D341Med (cell line): ENCODE results near the gene ABI3BP.

Source experiments
- DNase-seq: peaks from one replicate; pipeline ENCODE4 v3.0.0; 2012; ENCODE audit warnings: low spot score

The ABI3BP gene

DNA sequence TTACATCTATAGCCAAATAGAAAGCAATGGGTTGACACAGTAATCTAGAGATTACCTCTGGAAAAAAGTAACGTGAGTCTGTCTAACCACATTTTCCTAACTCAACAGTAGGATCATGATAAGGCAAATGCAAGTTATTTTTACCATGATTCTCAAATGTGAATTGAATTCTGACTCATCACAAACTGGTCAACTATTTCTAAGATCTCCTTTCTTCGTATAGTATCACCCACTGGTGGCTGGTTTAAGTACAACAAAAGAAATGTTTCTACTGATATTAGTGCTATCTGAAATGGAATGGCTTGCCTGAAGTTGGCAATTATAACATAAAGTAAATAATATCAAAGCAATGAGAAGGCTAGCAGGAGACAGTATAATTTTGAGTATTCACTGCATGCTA, 102.2 kb downstream of the ABI3BP start:
- DNase-seq, result no peak

DNA sequence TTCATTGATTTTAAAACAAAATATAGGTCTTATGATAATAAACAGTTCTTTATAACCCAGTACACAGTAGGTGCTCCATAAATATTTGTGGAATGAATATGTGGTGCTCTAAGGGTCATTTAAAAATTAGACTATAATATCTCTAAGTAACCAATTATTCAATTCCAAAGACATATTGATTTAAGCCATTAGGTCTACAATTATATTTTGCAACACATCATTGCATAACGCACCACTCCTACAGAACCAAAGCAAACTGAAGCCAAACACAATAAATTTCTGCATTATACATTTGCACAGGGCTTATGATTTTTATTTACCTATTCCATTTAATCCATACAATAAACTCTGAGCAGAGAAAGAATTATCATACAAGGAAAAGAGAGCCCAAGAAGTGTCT, 104.3 kb downstream of the ABI3BP start:
- DNase-seq, result no peak

DNA sequence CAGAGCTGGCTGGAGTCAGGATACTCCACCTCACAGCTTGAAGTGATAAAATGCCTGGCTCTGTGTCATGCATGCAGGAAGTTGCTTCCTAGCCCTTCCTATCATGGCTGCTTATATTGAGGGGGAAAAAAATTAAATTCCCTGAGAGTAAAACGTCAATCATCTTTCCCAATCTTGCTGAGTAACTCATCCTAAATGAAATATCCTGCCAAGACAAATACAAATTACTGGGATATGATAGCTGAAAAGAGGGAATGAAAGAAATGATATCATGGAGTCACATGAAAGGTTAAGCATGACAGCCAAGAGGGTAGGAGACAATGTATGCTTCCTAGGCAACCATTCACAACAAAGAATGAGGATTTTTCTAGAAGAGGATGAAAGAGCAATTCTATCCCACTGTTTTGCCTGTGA, 110.6 kb downstream of the ABI3BP start:
- DNase-seq, result no peak

DNA sequence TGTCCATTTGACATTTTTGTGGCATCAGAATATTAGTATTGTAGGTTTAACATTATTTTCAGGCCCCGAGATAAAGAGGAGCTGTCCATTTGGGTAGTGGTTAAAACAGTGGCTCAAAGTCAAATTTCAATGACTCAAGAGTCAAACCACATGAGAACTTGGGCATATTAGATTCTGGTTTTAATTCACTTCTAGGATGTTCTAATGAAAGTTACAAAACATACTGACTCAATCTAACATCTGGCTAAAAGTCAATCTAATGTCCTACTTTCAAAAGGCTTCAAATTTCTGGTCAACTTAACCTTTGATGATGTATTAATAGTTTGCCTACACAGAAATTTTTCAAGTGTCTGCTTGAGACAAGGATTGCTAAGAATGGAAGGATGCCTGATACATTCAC, 112.4 kb downstream of the ABI3BP start:
- DNase-seq, result no peak

DNA sequence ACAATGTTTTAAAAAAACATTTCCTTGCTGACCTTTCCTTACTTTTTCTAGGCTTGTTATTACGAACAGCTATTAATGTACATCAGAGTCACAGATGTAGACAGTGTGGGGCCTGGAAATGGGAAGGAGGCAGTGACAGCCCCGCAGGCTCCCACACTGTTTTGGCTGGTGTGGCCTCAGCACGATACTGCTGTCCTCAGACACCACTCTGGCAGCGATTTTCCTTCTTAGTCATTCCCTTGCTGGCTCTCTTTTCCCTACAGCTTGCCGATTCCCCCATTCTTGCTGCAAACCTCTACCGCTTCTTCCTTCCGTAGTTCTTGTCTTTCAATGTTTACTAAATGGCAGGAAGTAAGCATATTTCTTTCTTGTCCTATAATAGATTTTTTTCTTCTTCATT, 113.1 kb downstream of the ABI3BP start:
- DNase-seq, result no peak

DNA sequence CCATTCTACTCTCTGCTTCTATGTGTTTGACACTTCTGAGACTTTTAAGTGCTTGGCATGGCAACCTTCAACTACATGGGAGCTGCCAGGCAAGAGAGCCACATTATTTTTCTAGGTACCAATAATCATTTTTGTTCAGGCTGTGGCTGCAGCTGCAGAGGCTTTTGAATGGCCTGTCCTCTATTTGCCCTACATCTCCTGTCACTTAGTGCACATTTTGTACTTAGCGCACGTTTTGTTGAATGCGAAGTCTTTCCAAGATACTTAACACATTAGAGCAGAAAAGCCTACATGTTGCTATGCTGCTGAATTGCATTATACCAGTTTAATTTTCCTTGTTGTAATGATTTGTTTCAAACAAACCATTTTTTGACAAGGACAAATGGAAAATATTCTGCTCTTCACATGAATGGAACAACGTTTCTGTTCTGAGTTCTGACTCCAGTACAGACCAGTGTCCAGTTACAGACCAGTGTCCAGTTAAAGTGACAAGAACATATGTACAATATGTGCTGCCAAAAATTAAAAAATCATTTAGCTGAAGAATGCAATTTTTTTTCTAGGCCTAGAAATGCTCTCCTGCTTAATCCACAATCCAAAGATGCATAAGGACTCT, 113.9 kb downstream of the ABI3BP start:
- DNase-seq, result no peak

DNA sequence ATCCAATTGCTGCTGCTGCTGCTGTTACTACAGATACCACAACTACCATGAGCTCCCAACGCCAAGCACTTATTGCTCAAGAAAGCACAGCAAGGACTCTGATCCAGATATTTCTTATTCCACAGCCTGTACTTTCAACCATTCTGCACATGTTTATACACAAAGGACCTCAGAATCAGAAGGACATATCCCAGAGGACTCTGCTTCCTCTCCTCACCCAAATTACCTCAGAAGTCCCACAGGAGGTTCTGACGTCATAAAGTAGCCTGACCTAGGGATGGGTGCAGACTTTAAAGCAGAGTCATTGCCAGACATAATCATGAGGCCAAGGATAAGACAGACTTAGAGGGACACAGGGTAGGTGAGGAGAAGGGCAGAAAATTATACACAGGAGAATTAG, 115.9 kb downstream of the ABI3BP start:
- no peak for DNase-seq

DNA sequence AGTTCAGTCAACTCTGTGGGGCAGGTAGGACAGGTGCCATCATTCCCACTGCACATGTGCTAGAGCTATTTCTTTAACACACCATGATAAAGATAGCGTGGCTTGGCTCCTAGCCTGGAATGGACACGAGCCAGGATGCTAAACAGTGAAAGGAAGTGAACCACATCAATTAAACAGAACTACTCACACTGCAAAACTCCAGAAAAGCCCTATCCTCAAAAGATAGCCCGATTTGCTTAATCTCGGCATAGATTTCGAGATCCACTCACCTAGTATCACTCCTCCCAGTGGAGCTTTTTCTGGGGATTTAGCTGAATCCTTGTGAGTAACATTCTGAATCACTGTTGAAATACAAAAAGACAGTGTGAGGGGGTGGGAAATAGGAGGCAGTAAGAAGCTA, 118.0 kb downstream of the ABI3BP start:
- DNase-seq, result no peak

DNA sequence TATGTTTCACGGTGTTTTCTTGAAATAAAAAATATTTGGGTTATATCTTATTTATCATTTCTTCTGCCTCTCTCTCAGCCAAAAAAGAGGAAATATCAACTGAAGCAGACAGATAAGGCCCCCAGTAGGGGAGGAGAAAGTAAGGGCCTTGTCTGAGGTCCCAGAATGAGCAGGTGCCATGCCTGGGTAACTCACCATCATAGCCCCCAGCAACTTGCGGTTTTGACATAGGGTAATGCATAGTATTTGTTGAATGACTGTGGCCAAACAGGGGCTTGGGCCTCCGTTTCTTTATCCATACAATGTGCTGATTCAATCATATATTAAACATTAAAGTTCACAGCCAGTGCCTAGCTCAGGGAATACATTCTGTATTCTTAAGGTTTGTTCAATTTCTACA, 119.6 kb downstream of the ABI3BP start:
- no peak for DNase-seq

DNA sequence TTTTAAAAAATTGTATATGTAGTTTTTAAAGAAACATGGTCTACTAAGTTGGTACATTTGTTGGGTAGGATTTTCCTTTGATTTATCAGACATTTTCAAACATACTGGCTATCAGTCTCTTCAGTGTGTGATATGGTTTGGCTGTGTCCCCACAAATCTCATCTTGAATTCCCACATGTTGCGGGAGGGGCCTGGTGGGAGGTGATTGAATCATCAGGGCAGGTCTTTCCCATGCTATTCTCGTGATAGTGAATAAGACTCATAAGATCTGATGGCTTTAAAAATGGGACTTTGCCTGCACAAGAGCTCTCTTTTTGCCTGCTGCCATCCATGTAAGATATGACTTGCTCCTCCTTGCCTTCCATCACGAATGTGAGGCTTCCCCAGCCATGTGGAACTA, 121.9 kb downstream of the ABI3BP start:
- DNase-seq, result no peak

DNA sequence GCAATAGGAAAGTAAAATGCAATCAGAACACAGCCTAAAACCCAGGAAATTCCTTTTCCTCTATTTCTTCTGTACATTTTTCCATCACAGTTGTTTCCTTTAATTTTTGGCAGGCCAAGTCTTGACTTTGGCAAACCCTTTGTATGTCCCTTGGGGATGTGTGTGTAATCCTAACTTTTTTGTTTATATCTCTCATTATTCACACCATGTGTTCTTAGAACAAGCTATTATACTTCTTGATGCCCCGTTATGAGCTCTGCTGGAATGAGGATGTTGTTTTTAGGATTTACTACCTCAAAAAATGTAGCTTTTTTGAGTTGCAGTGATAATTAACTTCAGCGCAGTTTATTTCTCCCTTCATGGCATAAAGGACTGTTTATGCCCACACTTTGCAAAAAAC, 123.4 kb downstream of the ABI3BP start:
- no peak for DNase-seq

DNA sequence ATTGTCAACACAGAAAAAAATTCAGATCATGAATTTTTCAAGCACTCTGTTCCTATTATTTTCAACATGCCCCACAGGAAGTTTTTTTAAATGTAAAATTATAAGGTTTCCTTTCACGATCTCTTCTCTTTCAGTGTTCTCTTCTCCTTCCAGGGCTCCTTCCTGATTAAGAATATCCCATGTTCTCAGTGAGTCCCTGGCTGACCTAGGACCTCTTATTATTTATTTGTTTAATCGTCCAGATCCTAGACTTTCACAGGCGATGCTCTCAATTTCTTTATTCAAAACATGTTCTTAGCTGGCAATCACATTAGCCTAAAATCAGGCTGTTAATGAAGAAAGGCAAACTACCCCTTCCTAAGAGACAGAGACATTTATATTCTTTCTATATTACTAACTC, 124.3 kb downstream of the ABI3BP start:
- DNase-seq, result no peak

DNA sequence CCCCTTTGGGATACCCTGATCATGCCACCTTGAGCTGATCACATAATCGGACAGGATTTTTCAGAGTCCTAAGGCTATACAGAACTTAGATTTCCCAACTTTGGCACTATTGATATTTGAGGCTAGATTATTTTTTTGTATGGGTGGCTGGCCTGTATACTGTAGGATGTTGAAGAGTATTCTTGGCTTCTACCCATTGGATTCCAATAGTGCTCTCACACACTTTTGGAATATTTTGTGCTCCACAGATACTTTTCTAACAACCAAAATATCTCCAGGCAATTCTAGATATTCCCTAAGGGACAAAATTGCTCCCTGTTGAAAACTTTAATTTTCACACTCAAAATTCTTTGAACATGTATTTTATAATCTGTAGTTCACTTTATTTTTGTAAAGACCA, 125.1 kb downstream of the ABI3BP start:
- DNase-seq, result no peak

DNA sequence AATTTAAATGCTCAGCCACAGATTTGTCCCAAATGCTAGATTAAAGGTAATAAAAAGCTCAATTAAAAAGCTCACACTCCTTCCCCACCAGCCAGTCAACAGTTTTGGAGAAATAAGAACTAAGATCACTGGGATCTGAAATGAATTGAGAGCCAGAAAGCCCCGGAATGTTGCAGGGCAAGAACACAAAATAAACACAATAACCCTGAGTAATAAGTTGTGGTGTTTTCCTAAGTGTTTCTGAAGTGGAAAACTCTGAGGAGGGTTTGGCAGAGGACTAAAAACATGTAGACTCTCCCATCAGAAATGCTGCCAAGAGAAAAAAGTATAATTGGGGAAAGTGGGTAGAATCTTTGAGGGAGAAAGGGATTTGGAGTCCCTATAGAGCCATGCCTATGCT, 127.8 kb downstream of the ABI3BP start:
- no peak for DNase-seq

DNA sequence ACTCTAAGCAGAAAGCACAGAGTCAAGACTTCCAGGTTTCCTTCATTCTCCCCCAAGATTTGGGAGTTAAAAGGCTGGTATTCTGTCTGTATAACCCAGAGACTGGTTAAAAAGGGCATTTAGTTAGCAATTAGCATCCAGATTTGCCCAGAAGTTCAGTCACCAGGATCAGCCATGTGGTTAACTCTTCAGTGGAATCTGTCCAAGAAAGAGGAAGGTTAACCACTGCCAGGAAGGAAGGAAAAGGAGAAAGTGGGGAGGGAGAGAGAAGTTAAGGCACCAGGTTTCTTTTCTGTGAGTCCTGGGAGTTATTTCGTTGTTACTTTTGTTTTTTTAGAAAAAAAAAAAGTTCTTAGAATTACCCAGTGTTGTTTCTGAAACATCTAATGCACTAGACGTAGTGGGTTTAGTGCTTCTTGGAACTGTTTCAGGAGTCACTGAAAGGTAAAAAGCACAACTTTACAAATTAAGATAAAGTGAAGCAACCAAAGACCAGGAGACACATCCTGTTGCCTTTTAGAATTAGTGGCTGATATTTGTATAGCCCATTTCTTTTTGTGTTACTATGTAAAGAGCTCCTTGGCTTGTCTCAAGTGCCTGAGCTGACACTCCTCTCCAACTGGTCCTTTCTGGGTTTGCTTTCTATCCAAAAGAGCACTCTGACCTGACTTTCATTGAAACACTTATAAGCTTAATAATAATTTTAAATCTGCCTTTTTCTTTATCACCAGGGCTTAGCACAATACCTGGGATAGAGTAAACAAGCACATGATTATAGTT, 128.6 kb downstream of the ABI3BP start:
- no peak for DNase-seq

DNA sequence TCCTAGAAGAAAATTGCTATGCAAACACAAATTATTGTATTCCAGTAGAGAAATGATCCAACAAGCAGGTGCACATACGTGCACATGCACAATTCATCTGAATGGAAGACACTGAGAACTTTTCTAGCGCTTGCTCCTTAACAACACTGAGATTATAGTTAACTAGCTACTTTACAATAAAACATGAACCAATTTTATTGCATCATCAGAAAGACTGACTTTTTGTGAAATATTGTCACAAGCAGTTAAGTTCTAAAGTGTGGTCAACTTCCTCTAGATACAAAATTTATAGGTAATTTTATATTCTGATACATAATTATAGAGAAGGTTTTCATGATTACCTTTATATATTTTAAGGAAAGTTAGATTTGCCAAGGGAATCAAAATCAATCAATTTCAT, 135.4 kb downstream of the ABI3BP start:
- no peak for DNase-seq

DNA sequence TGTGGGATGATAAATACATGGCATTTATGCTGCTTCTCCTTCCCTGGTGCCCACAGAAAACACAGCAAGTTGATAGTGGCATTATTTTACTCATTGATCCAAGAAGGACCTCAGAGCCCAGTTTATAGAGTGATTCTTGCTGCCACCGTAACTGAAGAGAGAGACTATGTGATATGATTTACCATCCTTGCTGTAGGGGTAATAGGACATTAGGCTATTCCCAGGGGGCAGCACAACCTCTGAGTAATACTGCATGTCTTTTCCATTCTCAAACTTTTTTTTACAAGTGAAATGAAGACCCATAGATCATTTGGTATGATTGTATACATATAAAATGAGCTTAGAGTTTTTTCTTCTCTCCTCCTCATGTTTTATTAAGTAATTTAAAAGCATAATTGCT, 136.4 kb downstream of the ABI3BP start:
- no peak for DNase-seq

DNA sequence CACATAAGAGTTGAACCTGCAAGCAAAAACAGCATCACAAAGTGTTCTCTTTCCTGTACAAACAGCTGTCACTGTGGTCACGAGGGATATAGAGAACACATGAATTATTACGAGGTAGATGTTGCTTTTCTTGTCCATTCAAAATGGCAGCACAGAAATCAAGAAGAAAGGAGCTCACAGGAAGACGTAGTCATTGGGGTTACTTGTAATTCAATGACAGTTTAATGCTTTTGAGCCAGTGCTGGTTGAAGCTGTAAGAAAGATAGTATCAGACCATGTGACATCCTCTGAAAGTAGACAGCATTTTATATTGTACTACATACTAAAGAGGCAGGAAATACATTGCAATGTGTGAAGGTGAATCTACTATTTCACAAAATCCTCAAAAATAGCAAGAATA, 140.4 kb downstream of the ABI3BP start:
- DNase-seq, result no peak

DNA sequence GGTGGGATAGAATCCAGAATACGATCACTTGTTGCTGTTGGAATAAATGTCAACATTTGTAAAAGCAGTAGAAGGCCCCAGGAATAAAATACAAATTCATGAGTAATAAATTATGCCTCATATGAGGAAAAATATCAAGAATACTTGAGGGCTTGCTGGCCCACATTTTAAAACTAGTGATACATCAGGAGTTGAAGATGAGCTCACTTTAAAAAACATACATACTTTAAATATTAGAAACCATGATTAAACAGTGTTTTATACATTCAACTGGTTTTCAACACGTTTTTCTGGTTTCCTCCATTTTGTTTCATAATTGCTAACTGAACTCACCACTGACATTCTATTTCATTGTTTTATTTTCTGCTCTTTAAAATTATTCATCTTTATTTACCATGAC, 142.5 kb downstream of the ABI3BP start:
- DNase-seq, result no peak

DNA sequence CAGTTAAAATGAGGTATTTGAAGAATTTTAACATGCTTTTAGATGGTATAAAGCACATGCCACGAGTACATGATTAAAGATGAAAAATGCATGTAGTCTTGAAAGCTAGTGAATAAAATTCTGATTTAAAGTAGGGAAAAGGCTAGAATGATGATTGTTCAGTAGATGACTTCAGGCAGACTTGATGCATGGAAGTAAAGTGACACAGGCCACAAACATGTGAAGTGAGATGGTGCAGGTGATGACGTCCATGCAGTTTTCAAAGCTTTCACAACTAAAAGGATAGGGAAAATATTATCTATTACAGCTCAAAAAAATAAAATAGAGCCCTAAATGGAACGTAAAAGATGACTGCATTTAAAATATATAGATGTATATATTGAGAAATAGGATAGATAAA, 143.1 kb downstream of the ABI3BP start:
- no peak for DNase-seq

DNA sequence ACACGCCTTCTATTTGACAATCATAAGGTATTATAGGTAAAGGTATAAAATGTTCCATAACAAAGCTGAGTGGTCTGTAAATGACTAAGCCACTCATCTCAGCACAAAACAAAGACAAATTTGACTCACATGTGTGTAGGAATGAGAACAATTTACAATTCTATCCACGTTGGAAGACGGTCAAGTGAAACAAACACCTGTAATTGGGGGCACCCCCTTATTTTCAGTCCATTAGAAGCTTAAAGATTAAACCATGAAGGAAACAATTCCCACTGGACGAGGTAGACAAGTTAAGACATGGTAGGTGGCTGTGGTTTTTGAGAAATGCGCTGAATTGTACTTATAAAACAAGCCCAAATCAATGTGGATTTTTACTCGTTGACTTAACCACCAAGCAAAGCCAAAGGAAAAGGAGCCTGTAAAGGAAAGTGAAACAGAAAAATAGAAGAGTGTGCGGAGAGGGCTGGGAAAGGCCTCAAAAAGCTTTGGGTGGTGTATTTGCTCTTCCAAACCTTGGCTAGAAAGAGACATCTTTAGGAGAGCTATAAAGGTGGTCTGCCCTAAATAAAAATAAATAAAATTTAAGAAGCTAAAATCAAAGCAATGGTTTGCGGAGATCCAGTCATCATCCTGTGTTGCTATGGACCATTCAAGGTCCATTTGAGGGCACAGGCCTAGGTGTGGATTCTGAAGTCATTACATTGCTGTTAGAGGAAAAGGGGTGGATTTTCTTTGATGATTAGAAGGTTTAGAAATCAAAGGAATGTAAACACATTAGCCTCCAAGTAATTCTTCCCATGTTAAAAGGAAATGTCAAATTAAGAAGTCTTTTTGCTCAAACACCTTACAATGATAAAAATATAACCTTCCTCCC, 148.9 kb downstream of the ABI3BP start:
- DNase-seq, result no peak

DNA sequence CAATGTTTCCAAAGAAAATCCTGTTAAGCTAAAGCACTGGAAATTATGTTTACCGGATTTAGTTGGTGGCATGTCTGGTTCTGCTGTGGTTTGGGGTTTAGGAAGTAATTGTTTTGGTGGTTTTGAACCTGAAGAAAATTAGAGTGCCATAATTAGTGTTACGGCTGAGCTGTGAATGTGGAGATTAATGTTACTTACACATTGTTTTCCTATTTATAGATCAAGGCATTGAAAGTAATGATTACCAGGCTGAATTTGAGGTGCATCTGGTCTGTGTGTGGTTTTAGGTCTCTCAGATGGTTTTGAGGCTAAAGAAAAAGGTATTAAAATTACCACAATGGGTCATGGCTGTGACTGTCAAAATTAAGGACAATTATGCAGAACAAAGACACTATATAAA, 155.1 kb downstream of the ABI3BP start:
- no peak for DNase-seq

DNA sequence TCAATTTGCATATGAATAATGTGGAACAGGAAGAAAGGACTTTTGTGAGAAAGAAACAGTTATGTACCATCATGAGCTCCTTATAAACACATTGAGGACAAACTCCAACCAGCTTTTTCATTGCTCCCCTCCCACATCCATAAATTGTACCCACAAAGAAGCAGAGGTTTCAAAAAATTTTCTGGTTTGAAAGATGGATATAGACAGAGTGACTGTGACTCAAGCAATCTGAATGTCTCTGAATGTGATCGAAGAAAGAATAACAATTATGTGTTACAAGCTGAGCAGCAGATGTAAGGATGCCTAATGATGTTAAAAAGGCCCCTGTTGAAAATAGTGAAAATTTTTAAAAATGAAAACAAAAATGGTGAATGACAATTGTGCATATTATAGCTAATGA, 156.6 kb downstream of the ABI3BP start:
- DNase-seq, result no peak
